ENCODE measurements around the gene BABAM2. TPM values are rescaled to one million over a fixed set of nuclear protein-coding genes. Genes with fewer than 3 reads are reported as not detected.

The BABAM2 gene
- total RNA-seq, 1 experiment from 2014 or later: 46.1 TPM

DNA sequence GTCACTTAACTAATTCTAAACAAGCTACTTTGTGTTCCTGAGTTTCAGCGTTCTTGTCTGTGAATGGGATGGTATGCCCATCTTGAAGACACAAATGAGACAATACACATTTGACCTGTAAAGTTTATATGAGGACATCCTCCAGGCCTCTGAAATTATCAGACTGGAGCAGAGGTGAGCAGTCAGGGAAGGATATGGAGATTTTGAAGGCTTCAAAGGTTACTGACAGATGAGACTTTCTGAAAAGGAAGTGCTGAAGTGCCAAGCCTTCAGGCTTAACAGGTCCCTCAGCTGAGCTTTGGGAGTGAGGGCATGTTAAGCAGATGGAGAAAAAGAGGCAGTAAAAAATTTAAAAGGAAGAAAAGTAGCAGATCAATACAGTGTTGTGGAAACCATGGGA lies 391.2 kb downstream of the BABAM2 start:
- no peak for TF ChIP-seq EZH2 (IDR thresholded peaks at IDR 0.05; ENCODE audit: low read depth)
- TF ChIP-seq, protein P1, sequence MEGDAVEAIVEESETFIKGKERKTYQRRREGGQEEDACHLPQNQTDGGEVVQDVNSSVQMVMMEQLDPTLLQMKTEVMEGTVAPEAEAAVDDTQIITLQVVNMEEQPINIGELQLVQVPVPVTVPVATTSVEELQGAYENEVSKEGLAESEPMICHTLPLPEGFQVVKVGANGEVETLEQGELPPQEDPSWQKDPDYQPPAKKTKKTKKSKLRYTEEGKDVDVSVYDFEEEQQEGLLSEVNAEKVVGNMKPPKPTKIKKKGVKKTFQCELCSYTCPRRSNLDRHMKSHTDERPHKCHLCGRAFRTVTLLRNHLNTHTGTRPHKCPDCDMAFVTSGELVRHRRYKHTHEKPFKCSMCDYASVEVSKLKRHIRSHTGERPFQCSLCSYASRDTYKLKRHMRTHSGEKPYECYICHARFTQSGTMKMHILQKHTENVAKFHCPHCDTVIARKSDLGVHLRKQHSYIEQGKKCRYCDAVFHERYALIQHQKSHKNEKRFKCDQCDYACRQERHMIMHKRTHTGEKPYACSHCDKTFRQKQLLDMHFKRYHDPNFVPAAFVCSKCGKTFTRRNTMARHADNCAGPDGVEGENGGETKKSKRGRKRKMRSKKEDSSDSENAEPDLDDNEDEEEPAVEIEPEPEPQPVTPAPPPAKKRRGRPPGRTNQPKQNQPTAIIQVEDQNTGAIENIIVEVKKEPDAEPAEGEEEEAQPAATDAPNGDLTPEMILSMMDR (conservative IDR thresholded peaks at IDR 0.05): no peak
- Histone ChIP-seq H3K36me3 (ENCODE audit: low read depth) (no peaks in the 10 kb centered on the region), H3K27me3 (ENCODE audit: insufficient read depth, low read depth) (no peaks in the 10 kb centered on the region), H3K4me3 (no peak overlapping the region), H4K20me1 (ENCODE audit: insufficient read depth) (no peaks in the 10 kb centered on the region), H3K4me2 (peak overlapping the region; percentile 67), H2AFZ (no peak overlapping the region), H3K27ac (peak overlapping the region; percentile 91), H3K9me2 (ENCODE audit: insufficient read depth) (no peaks in the 10 kb centered on the region), H3K79me2 (ENCODE audit: low read depth) (no peaks in the 10 kb centered on the region; the same call in 1 of the 2 replicates), H3F3A (ENCODE audit: insufficient read depth, low read depth) (peaks cover 28% of the 10 kb centered on the region), H3K4me1 (replicated peaks; ENCODE audit: insufficient read depth) (peaks cover 63% of the 10 kb centered on the region), H3K9me3 (ENCODE audit: insufficient read depth, low read depth) (no peaks in the 10 kb centered on the region)
- ChIA-PET CTCF (no interaction called here), POLR2A (ENCODE audit: unreplicated experiment) (no interaction called here)
- intact Hi-C loops (cut with micrococcal nuclease; ENCODE audit: unreplicated experiment): no loop called here
- DNase-seq: no peak
- no TSS peak for BruUV-seq (replicated peaks)

DNA sequence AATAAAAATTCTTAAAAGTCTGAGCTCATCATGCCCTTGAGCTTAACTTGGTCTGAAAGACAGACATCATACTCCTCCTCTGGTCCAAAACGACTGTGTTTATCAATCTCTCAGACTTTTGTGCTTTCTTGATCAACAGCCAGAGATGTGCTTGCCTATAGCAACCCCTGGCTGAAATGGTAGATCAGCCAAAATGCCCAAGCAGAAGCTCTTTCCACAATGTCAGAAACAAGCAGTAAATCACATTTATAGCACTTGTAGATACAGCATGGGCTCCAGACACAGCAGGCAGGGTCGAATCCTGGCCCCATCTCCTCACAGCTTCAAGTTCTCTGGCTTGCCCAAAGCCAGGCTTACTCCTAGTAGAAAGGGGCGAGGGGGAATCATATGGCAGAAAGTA lies 391.7 kb downstream of the BABAM2 start:
- no peak for TF ChIP-seq EZH2 (IDR thresholded peaks at IDR 0.05; ENCODE audit: low read depth)
- TF ChIP-seq, protein P1 (conservative IDR thresholded peaks at IDR 0.05): no peak
- peak overlapping the region; percentile 91; the same call in 1 of the 2 replicates for H3K27ac ChIP-seq
- intact Hi-C loops (cut with micrococcal nuclease; ENCODE audit: unreplicated experiment): no loop called here
- H3K4me3 ChIP-seq: no peak overlapping the region
- H3K4me1 ChIP-seq (replicated peaks; ENCODE audit: insufficient read depth): peaks cover 58% of the 10 kb centered on the region
- H3F3A ChIP-seq (ENCODE audit: insufficient read depth, low read depth): peaks cover 23% of the 10 kb centered on the region
- no peaks in the 10 kb centered on the region; the same call in 1 of the 2 replicates for H3K79me2 ChIP-seq (ENCODE audit: low read depth)
- BruUV-seq (replicated peaks): no TSS peak
- no peaks in the 10 kb centered on the region for H3K9me3 ChIP-seq (ENCODE audit: insufficient read depth, low read depth)
- peak overlapping the region; percentile 67; the same call in 1 of the 2 replicates for H3K4me2 ChIP-seq
- H3K36me3 ChIP-seq (ENCODE audit: low read depth): no peaks in the 10 kb centered on the region
- no peaks in the 10 kb centered on the region for H3K9me2 ChIP-seq (ENCODE audit: insufficient read depth)
- ChIA-PET CTCF (no interaction called here), POLR2A (ENCODE audit: unreplicated experiment) (interaction anchor here (0.7 kb wide), 1 partner anchor 848 kb away, joined by 3 read pairs; no protein-coding TSS in a partner anchor)
- DNase-seq: no peak
- H3K27me3 ChIP-seq (ENCODE audit: insufficient read depth, low read depth): no peaks in the 10 kb centered on the region
- H4K20me1 ChIP-seq (ENCODE audit: insufficient read depth): no peaks in the 10 kb centered on the region
- H2AFZ ChIP-seq: no peak overlapping the region

DNA sequence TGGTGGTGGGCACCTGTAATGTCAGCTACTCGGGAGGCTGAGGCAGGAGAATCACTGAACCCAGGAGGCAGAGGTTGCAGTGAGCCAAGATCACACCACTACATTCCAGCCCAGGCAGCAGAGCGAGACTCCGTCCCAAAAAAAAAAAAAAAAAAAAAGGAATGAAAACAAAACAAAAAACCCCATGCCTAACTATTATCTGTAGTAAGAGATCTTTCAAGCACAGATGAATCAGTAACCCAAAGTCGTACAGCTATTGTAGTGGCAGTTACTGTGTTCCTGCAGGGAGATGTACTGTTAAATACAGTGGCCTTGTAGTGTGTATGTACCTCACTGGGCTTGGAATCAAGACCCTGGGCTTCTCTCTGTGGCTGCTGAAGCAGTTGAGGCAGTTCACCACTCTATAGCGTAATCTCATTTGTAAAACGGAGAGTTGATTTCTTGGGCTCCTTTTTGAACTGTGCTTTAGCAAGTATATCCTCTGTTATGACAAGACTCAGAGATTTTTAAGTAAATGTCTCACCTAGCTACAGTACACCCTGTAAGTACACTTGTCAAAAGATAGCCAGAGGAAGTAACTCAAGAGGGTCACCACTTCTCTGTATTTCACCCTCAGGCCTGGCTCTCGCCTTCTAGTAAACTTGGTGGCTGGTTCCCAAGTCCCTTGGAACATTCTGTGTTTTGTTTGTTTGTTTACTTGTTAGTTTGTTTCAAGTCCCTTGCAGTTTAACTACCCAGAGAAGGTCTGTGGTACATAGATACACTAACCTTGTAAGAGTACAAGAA lies 392.5 kb downstream of the BABAM2 start:
- intact Hi-C loops (cut with micrococcal nuclease; ENCODE audit: unreplicated experiment): no loop called here
- POLR2A ChIA-PET (ENCODE audit: unreplicated experiment): interaction anchor here (0.7 kb wide), 1 partner anchor 847 kb away, joined by 3 read pairs; no protein-coding TSS in a partner anchor
- H3K9me2 ChIP-seq (ENCODE audit: insufficient read depth): no peaks in the 10 kb centered on the region

More for the DNA sequence above, 392.5 kb downstream of the BABAM2 start:
- no peak overlapping the region for H3K27ac ChIP-seq
- peaks cover 21% of the 10 kb centered on the region for H3F3A ChIP-seq (ENCODE audit: insufficient read depth, low read depth)
- no peak overlapping the region for H3K4me2 ChIP-seq
- H3K27me3 ChIP-seq (ENCODE audit: insufficient read depth, low read depth): no peaks in the 10 kb centered on the region
- CTCF ChIA-PET: no interaction called here
- BruUV-seq (replicated peaks): no TSS peak
- TF ChIP-seq EZH2 (IDR thresholded peaks at IDR 0.05; ENCODE audit: low read depth): no peak
- TF ChIP-seq, protein P1 (conservative IDR thresholded peaks at IDR 0.05): no peak
- DNase-seq: no peak
- H3K4me3 ChIP-seq: no peak overlapping the region
- H2AFZ ChIP-seq: no peak overlapping the region
- H3K4me1 ChIP-seq (replicated peaks; ENCODE audit: insufficient read depth): peaks cover 50% of the 10 kb centered on the region
- no peaks in the 10 kb centered on the region for H3K9me3 ChIP-seq (ENCODE audit: insufficient read depth, low read depth)
- H3K79me2 ChIP-seq (ENCODE audit: low read depth): no peaks in the 10 kb centered on the region
- H4K20me1 ChIP-seq (ENCODE audit: insufficient read depth): no peaks in the 10 kb centered on the region
- H3K36me3 ChIP-seq (ENCODE audit: low read depth): no peaks in the 10 kb centered on the region
